HepG2 (cell line): Measurements from ENCODE around the gene OR1F1. TPM values are rescaled to one million over a fixed set of nuclear protein-coding genes. Genes with fewer than 3 reads are reported as not detected.
A peak's percentile ranks its signal among the peaks of the same experiment; 100 is the strongest.

Experiments used
- ADNP ChIP-seq: sonication (generic); formaldehyde crosslinking; IDR thresholded peaks from 2 replicates; pipeline ENCODE4 v1.4.0; 2020; ENCODE audit warnings: missing genetic modification reagents
- ATF4 ChIP-seq, 2 experiments: fragments of 450-650 bp in 1 of 2; sonication (generic) in 1 of 2; formaldehyde crosslinking; IDR thresholded peaks; 2 replicates each; pipeline versions ENCODE4 v1.5.0 to v1.8.0; 2020 to 2022; ENCODE audit warnings: mild to moderate bottlenecking in 1 of 2, missing genetic modification reagents in 1 of 2
- CBX5 ChIP-seq: sonication (generic); formaldehyde crosslinking; IDR thresholded peaks from 2 replicates; pipeline ENCODE4 v1.4.0; 2020; ENCODE audit warnings: missing genetic modification reagents, borderline replicate concordance
- CEBPB ChIP-seq: IDR thresholded peaks from 2 replicates; pipeline ENCODE4 v1.6.1; 2011; ENCODE audit warnings: low read depth, low read length, improper control_type of control experiment, borderline replicate concordance
- CERS6 ChIP-seq: sonication (generic); formaldehyde crosslinking; IDR thresholded peaks from 2 replicates; pipeline ENCODE4 v1.5.0; 2020; ENCODE audit warnings: missing genetic modification reagents
- ELF1 ChIP-seq: sonication (generic); formaldehyde crosslinking; IDR thresholded peaks from 2 replicates; pipeline ENCODE4 v1.4.0; 2020; ENCODE audit warnings: missing genetic modification reagents
- FIP1L1 ChIP-seq: fragments of 200-400 bp; formaldehyde crosslinking; IDR thresholded peaks from 2 replicates; pipeline ENCODE4 v1.6.1; 2018; ENCODE audit warnings: low read depth, mild to moderate bottlenecking, low read length, moderate library complexity, borderline replicate concordance; ENCODE audit not compliant: insufficient read depth
- FOXO4 ChIP-seq: sonication (generic); formaldehyde crosslinking; conservative IDR thresholded peaks from 2 replicates; pipeline ENCODE4 v1.8.1; 2023; ENCODE audit warnings: missing genetic modification reagents
- GATA4 ChIP-seq: sonication (generic); IDR thresholded peaks from 2 replicates; pipeline ENCODE4 v1.6.1; 2016; ENCODE audit warnings: antibody characterized with exemption, low read depth, borderline replicate concordance
- GATAD2A ChIP-seq: IDR thresholded peaks from 2 replicates; pipeline ENCODE4 v1.6.1; 2016
- HOXA3 ChIP-seq: sonication (generic); formaldehyde crosslinking; IDR thresholded peaks from 2 replicates; pipeline ENCODE4 v1.5.0; 2020; ENCODE audit warnings: missing genetic modification reagents
- KLF9 ChIP-seq: IDR thresholded peaks from 2 replicates; pipeline ENCODE4 v1.6.1; 2016; ENCODE audit warnings: low read depth
- MIER2 ChIP-seq: IDR thresholded peaks from 2 replicates; pipeline ENCODE4 v1.6.1; 2016; ENCODE audit warnings: missing biosample characterization, missing genetic modification reagents
- NFIB ChIP-seq: sonication (generic); formaldehyde crosslinking; IDR thresholded peaks from 2 replicates; pipeline ENCODE4 v1.9.0; 2021; ENCODE audit warnings: missing genetic modification reagents, mild to moderate bottlenecking, borderline replicate concordance
- RARG ChIP-seq: sonication (generic); formaldehyde crosslinking; IDR thresholded peaks from 2 replicates; pipeline ENCODE4 v1.4.0; 2020; ENCODE audit warnings: low read depth, mild to moderate bottlenecking, missing genetic modification reagents
- RXRB ChIP-seq: IDR thresholded peaks from 2 replicates; pipeline ENCODE4 v1.6.1; 2016; ENCODE audit warnings: borderline replicate concordance, missing genetic modification reagents, missing compliant biosample characterization
- SMAD1 ChIP-seq: sonication (generic); formaldehyde crosslinking; IDR thresholded peaks from 2 replicates; pipeline ENCODE4 v1.4.0; 2020; ENCODE audit warnings: missing genetic modification reagents, low read depth, mild to moderate bottlenecking, borderline replicate concordance
- TARDBP ChIP-seq: sonication (generic); formaldehyde crosslinking; IDR thresholded peaks from 2 replicates; pipeline ENCODE4 v1.8.0; 2022; ENCODE audit warnings: mild to moderate bottlenecking, missing genetic modification reagents
- TMF1 ChIP-seq: sonication (generic); formaldehyde crosslinking; IDR thresholded peaks from 2 replicates; pipeline ENCODE4 v1.8.1; 2022; ENCODE audit warnings: low read depth, missing genetic modification reagents
- UBTF ChIP-seq: sonication (generic); formaldehyde crosslinking; IDR thresholded peaks from 2 replicates; pipeline ENCODE4 v1.4.0; 2020; ENCODE audit warnings: mild to moderate bottlenecking, missing genetic modification reagents
- YEATS4 ChIP-seq: sonication (generic); formaldehyde crosslinking; IDR thresholded peaks from 2 replicates; pipeline ENCODE4 v1.4.0; 2020; ENCODE audit warnings: missing genetic modification reagents, borderline replicate concordance
- ZFP62 ChIP-seq: sonication (generic); formaldehyde crosslinking; IDR thresholded peaks from 2 replicates; pipeline ENCODE4 v1.4.0; 2020; ENCODE audit warnings: missing genetic modification reagents
- ZNF232 ChIP-seq: sonication (generic); formaldehyde crosslinking; IDR thresholded peaks from 2 replicates; pipeline ENCODE4 v1.4.0; 2020; ENCODE audit warnings: missing genetic modification reagents, borderline replicate concordance
- ZNF451 ChIP-seq: sonication (generic); formaldehyde crosslinking; IDR thresholded peaks from 2 replicates; pipeline ENCODE4 v1.5.0; 2020; ENCODE audit warnings: mild to moderate bottlenecking, missing genetic modification reagents
- ZSCAN25 ChIP-seq: sonication (generic); formaldehyde crosslinking; IDR thresholded peaks from 2 replicates; pipeline ENCODE4 v1.8.0; 2022; ENCODE audit warnings: mild to moderate bottlenecking, missing genetic modification reagents
- polyA plus RNA-seq, 8 experiments: library from polyadenylated mRNA; depleted of rRNA in 3 of 8; stranded (reverse) in 7 of 8; unstranded in 1 of 8; fragments of >200 nt; fragmentation: Illumina TruSeq in 4 of 8; extraction: Trizol in 4 of 8; gene quantifications; 2 replicates each; pipeline versions ENCODE4 v1.2.1 to v1.2.3, GENCODE V29; 2011 to 2016; ENCODE audit warnings: low read depth in 4 of 8, missing spikeins in 1 of 8, mixed read lengths in 1 of 8; ENCODE audit not compliant: insufficient read depth in 1 of 8
- total RNA-seq, 5 experiments: library from RNA; depleted of rRNA; stranded (reverse); fragments of >200 nt; fragmentation: Illumina TruSeq; extraction: Trizol; gene quantifications; 2 replicates each; pipeline ENCODE4 v1.2.3, GENCODE V29; 2016; ENCODE audit warnings: low read depth in 1 of 5

The OR1F1 gene
- total and polyA plus RNA-seq, 2 of the 13 experiments (the other 11 are each of a cell fraction or from before 2014, with no cell fraction given) = 0.90 TPM; not detected in 1

GRCh38 chr16:3158510-3159314 is 29.3 kb upstream of the OR1F1 start (continued):
- no peak; the same call in 1 of the 2 replicates for TF ChIP-seq MIER2 (CRISPR knock-in tag)
- TF ChIP-seq HOXA3 (CRISPR knock-in tag) = peak; percentile 79
- 0 out of 2 replicates have a peak, but pooled peaks have one; percentile 31 for TF ChIP-seq TARDBP (CRISPR knock-in tag)
- TF ChIP-seq ZNF232 (CRISPR knock-in tag) = no peak
- peak; percentile 85 for TF ChIP-seq ZSCAN25
- no peak for TF ChIP-seq ATF4 (CRISPR knock-in tag; IDR thresholded peaks at IDR 0.05)
- no peak for TF ChIP-seq CERS6 (CRISPR knock-in tag)
- TF ChIP-seq GATA4 = no peak
- TF ChIP-seq CBX5 (CRISPR knock-in tag) = no peak
- peak; percentile 87 for TF ChIP-seq UBTF (CRISPR knock-in tag)
- TF ChIP-seq ZFP62 (CRISPR knock-in tag) = no peak
- peak; percentile 38 for TF ChIP-seq YEATS4
- TF ChIP-seq RARG (CRISPR knock-in tag) = no peak
- TF ChIP-seq GATAD2A (CRISPR knock-in tag) = peak; percentile 79
- no peak for TF ChIP-seq FOXO4
- no peak for TF ChIP-seq NFIB (CRISPR knock-in tag)
- no peak for TF ChIP-seq TMF1 (CRISPR knock-in tag)
- no peak for TF ChIP-seq CEBPB
- TF ChIP-seq KLF9 (CRISPR knock-in tag) = no peak
- no peak for TF ChIP-seq ADNP (CRISPR knock-in tag)
- TF ChIP-seq RXRB (CRISPR knock-in tag) = 0 out of 2 replicates have a peak, but pooled peaks have one; percentile 18
- TF ChIP-seq ELF1 (CRISPR knock-in tag) = 0 out of 2 replicates have a peak, but pooled peaks have one; percentile 17
- no peak for TF ChIP-seq ZNF451
- no peak for TF ChIP-seq SMAD1 (CRISPR knock-in tag)
- no peak for TF ChIP-seq FIP1L1
